GM21576 (cell line): ENCODE data around the gene BPIFA1.

Source experiments
- ATAC-seq: cut with Tn5 transposase; IDR thresholded peaks from one replicate; pipeline ENCODE4 v1.9.1; 2021; ENCODE audit warnings: mild to moderate bottlenecking, moderate library complexity; ENCODE audit not compliant: unreplicated experiment

Gene BPIFA1

DNA sequence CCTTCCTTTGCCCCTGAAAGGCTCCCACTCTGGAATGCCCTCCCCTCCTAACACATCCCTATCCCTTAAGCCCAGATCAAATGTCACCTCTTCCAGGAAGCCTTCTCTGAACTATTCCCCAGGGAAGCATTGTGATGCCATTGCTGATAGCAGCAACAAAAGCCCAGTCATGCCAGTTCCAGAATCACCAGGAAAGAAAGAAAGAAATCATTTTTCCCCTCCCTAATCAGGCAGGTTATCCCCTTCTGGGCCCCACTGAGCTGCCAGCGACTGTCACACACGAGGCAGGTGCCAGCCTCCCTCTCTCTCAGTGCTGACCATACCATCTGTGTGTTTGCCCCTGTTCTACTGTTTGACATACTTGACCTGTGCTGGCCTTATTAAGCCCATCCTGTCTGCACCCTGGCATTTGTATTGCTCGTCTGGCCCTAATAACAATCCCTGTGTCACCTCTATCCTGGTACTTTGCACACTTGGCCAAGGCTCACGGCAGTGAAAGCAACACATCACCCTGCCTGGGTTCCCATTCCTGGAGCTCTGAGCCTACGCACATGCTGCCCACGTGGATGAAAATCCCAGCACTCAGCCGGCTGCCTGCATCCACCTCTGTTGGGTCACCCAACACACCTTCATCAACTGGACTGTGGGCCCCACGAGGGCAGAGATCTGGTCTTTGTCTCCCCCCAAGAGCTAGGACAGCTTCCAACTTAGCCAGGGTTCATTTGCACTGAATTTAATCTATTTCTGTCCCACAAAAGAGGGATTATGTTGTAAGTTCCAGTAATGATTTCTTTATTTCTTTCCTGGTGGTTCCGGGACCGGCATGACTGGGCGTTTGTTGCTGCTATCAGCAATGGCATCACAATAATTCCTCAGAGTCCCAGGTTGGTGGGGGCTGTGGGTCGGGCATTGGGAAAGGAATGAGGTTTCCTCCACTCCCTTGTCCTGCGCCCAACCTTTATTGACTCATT is 42.0 kb downstream of the BPIFA1 start:
- no peak for ATAC-seq

- ATAC-seq = no peak
Observed at GRCh38 chr20:33278700-33279099, 42.9 kb downstream of the BPIFA1 start.

- ATAC-seq = no peak
Observed at GRCh38 chr20:33279261-33279910, 43.6 kb downstream of the BPIFA1 start.

DNA sequence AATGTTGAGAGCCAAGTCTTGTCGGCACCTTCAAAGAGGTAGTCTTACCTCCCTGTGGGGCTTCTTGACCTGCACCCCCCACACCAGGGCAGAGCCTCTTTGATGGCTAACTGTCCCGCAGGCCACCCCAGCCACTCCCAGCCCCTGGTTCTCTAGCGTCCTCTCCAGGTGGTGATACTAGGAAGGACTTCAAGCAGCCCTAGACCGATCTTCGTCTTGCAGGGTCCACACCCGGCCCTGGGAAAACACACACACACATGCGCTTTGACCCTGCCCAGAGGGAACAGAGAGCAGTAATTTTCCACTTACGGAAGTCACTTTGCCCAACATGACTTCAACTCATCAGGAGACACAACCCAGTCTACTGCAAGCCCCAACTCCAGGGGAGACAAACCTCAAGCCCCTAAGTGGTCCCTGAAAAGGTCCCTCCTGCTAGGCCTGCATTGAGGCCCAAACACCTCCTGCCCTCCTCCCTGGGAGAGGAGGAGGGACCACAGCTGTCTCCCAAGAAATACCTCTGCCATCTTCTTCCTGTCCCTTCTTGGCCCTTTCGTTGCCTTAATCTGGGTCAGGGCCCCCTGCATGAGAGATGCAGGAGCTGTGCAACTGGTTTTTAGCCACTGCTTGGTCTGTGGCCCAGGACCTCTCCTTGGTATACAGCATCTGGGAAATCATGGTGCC is 44.3 kb downstream of the BPIFA1 start:
- no peak for ATAC-seq

GRCh38 chr20:33280775-33281174 is 45.0 kb downstream of the BPIFA1 start:
- no peak for ATAC-seq

DNA sequence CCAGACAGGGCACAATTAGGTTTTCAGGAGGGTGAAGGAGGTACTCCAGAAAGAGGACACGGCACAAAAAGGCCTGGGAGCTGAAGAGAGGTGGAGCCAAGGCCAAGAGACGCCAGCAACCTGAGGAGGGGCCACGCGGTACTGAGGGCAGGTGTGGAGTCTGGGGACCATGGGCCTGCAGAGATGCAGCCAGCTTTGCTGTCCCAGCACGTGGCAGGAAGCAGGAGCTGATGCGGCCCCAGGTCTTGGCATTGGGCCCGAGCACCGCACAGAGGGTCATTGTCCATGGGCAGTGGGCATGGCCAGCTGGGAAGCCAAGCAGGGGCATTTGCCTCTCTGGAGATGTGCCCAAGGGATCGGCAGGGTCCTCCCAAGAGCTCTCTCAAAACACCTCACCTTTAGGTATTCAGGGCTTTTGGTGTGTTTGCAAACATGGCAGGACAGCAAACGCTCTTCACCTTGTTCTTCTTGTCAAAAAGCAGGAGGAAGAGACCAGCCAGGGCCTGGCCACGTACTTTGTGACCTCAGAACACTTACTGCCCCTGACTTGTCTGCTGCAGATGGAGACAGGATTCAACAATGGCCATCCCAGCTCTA is 45.9 kb downstream of the BPIFA1 start:
- no peak for ATAC-seq

- ATAC-seq = no peak
Observed at GRCh38 chr20:33282196-33282934, 46.6 kb downstream of the BPIFA1 start.

DNA sequence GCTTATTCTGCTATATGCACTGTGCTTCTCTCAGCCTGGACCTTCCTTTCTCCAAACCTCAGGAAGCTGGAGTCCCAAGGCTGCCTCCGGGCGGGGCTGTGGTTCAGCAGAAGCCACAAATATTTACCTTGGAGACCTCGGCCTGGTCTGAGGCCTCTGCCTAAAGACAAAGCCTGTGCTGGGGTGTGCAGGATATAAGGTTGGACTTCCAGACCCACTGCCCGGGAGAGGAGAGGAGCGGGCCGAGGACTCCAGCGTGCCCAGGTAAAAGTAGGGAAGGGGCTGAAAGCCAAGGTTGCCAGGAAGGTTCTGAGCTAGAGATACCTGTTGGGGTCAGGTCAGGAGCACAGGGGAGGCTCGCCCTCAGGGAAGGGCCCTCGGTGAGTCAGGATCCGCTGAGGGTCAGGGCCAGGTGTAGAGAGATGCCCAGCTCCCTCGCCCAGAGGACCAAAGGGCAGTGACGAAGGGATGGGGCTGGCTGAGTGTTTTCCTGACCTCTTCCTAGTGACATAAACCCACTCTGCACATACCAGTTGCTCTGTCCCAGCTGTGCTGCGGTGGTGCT is 47.3 kb downstream of the BPIFA1 start, which contains the start of gene BPIFB1:
Gene BPIFB1, plus strand, starts transcription at position 224 of the 565 bp plus-strand sequence. CDS start 2,860 bp downstream, outside the sequence.
- no peak for ATAC-seq

- no peak for ATAC-seq
Observed at GRCh38 chr20:33284284-33284683, 48.5 kb downstream of the BPIFA1 start.

- ATAC-seq = no peak
Observed at GRCh38 chr20:33284937-33285336, 49.1 kb downstream of the BPIFA1 start.

GRCh38 chr20:33285861-33286495 is 50.2 kb downstream of the BPIFA1 start:
- ATAC-seq = no peak

DNA sequence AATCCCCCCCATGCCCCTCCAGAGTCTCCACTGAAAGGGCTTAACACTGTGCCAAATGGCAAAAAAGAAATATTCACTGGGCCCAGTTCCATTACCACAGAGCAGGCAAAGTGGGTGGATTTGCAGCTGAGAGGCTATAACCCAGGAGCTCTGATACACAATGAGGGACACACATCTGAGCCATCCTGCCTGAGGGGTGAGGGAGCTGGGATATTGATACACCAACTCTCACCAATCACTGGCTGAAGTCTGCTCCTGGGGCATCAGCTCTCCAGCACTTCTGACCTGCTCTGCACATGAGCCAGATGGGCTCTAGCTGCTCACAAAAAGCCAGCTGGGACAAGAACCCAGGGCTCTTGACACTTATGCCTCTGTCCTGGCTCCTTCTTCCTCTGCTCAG is 52.1 kb downstream of the BPIFA1 start:
- no peak for ATAC-seq

DNA sequence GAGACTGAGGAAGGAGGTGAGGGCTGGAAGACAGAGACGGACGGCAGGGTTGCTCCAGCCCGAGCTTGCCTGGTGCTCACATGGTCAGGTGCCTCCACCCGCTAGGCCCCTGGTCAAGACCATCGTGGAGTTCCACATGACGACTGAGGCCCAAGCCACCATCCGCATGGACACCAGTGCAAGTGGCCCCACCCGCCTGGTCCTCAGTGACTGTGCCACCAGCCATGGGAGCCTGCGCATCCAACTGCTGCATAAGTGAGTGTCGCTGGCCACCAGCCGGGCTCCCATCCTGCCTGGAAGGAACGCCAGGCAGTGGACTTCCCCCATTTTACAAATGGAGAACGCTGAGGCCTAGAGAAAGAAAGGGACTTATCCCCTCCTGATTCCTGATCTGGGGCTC is 55.1 kb downstream of the BPIFA1 start:
- ATAC-seq = no peak

DNA sequence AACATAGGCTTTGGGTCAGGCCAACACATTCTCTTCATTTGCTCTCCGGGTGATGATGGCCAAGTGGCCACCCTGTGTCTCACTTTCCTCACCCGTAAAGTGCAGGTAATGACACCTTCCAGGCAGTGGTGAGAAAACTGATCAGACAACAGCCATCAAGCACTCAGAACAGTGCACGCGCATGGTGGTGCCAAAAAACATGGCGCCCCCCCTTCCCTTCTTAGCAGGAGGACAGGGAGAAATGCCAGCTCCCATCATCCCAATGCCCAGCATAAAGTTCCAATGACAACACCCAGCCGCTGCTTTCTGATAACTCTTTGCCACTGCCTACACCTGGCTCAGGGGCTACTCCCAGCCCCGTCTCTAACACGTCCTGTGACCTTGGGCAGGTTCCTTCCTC is 55.6 kb downstream of the BPIFA1 start:
- ATAC-seq = no peak

DNA sequence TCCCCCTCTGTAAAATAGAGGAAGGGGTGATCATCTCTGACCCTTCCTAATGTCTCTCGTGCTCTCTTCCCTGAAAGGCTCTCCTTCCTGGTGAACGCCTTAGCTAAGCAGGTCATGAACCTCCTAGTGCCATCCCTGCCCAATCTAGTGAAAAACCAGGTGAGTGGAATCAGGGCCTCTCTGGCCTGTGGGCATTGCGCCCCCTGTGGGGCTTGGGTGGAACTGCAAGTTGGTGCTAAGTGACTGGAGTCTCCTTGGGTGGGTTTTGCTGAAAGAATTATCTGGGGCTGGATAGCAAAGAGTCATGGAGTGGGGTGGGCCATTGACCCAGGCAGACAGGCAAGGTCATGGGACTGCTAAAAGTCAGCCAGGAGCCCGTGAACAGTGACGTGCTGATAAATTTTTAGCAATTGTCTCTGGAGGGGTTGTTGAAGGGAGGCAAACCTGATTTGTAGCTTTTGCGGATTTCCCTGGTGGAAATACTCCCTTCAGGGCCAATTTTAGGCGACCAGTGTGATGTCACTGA is 56.1 kb downstream of the BPIFA1 start:
- no peak for ATAC-seq
